Right cardiac atrium (tissue), 5 donors: ENCODE results near the gene LYZL4. TPM values are rescaled to one million over a fixed set of nuclear protein-coding genes. Genes with fewer than 3 reads are reported as not detected.

Source experiments
- ATAC-seq, 2 donors: fragments of 200-7000 bp; cut with Tn5 transposase; one replicate each; pipeline versions ENCODE4 v1.8.0 to v1.9.1; 2020; ENCODE audit warnings: moderate library complexity in 2 of 2, mild to moderate bottlenecking in 1 of 2
- DNase-seq, 3 donors: peaks; one replicate each; pipeline ENCODE4 v3.0.0-alpha.2; 2020
- H3K27ac ChIP-seq: one replicate; pipeline ENCODE4 v1.5.1; 2013; ENCODE audit warnings: mild to moderate bottlenecking, low read length, control low read depth, moderate library complexity
- H3K27me3 ChIP-seq: one replicate; pipeline ENCODE4 v1.6.1; 2013; ENCODE audit not compliant: control insufficient read depth, insufficient read depth
- H3K4me1 ChIP-seq: one replicate; pipeline ENCODE4 v1.6.1; 2013; ENCODE audit warnings: low read length; ENCODE audit not compliant: control insufficient read depth, insufficient read depth
- H3K4me3 ChIP-seq: one replicate; pipeline ENCODE4 v1.5.1; 2013; ENCODE audit warnings: low read length, control low read depth
- H3K9me3 ChIP-seq: one replicate; pipeline ENCODE4 v1.6.1; 2013; ENCODE audit warnings: low read length; ENCODE audit not compliant: control insufficient read depth
- WGBS: extraction: QIAGEN DNeasy Blood & Tissue Kit; methylation state at CpG from one replicate; pipeline ENCODE4 v1.1.7; 2013; 5-methylcytosine and 5-hydroxymethylcytosine counted together
- intact Hi-C, 4 donors: fragments of 100-400 bp; cut with DNase I; formaldehyde crosslinking; loops; one replicate each; pipeline versions ENCODE4 v1.11.0 to v1.14.0; 2022 to 2023
- polyA plus RNA-seq: library from polyadenylated mRNA; stranded (reverse); fragments of 200-250 nt; gene quantifications from one replicate; pipeline ENCODE4 v1.2.3, GENCODE V29; 2013
- total RNA-seq, 4 donors: library from RNA; stranded (reverse); fragmentation: NEBNext Ultra II Directional; extraction: Animal tissue kit (Norgen Biotek cat#: 25700); gene quantifications; one replicate each; pipeline ENCODE4 v1.2.1, GENCODE V29; 2021
- donor health status: healthy with polysubstance abuse.
- donor health status: DM: no; HTN: yes; CAD: no.
- donor health status: DM: no; HTN: no; CAD: no.
- donor health status: DM: no; HTN: yes; CAD: no; lungs with severe emphysema.
- donor health status: DM: yes; HTN: yes; CAD: no.

The LYZL4 gene
- total and polyA plus RNA-seq, 5 donors = not detected

GRCh38 chr3:42442640-42443039, 32.2 kb upstream of the LYZL4 start:
- H3K4me3 ChIP-seq = no peak overlapping the region
- DNase-seq (no peak), ATAC-seq (no peak)
- H3K4me1 ChIP-seq = no peaks in the 10 kb centered on the region
- 88% methylated on average over 5 of the region's 5 CpGs for WGBS
- H3K27ac ChIP-seq = no peak overlapping the region
- no peaks in the 10 kb centered on the region for H3K9me3 ChIP-seq
- intact Hi-C loops = loop anchor here (5.0 kb wide), 4 partner anchors 195 to 550 kb away; no protein-coding TSS in a partner anchor
- no peaks in the 10 kb centered on the region for H3K27me3 ChIP-seq

- 60% methylated on average over 2 of the region's 2 CpGs for WGBS
- Histone ChIP-seq H3K4me3 (no peak overlapping the region), H3K4me1 (no peaks in the 10 kb centered on the region), H3K27me3 (no peaks in the 10 kb centered on the region), H3K27ac (no peak overlapping the region), H3K9me3 (no peaks in the 10 kb centered on the region)
- ATAC-seq = no peak
- intact Hi-C loops = loop anchor here (5.0 kb wide), 4 partner anchors 194 to 549 kb away; no protein-coding TSS in a partner anchor
- no peak for DNase-seq
Measured at GRCh38 chr3:42441791-42442190, 31.4 kb upstream of the LYZL4 start.

DNA sequence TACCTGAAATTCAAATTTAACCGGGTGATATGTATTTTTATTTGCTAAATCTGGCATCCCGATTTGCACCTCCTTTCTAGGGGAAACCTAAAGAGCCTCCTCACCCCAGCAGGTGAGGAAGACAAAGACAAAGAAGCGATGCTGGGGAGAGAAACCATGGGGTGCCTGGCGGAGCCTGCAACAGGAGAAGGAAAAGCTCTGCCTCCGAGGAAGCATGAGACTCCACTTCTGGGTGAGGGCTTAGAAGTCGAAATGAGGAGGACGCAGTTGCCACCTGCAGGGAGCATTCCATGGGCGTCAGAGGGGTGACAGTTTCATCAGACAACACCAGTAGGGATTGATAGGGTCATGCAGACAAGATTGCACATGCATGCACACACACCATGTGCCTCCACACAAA, 30.5 kb upstream of the LYZL4 start:
- WGBS = 46% methylated on average over 8 of the region's 8 CpGs
- H3K9me3 ChIP-seq = no peaks in the 10 kb centered on the region
- ATAC-seq (no peak), DNase-seq (no peak)
- no peaks in the 10 kb centered on the region for H3K4me1 ChIP-seq
- no peak overlapping the region for H3K4me3 ChIP-seq
- intact Hi-C loops = loop anchor here (5.0 kb wide), 4 partner anchors 194 to 549 kb away; no protein-coding TSS in a partner anchor
- no peaks in the 10 kb centered on the region for H3K27me3 ChIP-seq
- no peak overlapping the region for H3K27ac ChIP-seq

DNA sequence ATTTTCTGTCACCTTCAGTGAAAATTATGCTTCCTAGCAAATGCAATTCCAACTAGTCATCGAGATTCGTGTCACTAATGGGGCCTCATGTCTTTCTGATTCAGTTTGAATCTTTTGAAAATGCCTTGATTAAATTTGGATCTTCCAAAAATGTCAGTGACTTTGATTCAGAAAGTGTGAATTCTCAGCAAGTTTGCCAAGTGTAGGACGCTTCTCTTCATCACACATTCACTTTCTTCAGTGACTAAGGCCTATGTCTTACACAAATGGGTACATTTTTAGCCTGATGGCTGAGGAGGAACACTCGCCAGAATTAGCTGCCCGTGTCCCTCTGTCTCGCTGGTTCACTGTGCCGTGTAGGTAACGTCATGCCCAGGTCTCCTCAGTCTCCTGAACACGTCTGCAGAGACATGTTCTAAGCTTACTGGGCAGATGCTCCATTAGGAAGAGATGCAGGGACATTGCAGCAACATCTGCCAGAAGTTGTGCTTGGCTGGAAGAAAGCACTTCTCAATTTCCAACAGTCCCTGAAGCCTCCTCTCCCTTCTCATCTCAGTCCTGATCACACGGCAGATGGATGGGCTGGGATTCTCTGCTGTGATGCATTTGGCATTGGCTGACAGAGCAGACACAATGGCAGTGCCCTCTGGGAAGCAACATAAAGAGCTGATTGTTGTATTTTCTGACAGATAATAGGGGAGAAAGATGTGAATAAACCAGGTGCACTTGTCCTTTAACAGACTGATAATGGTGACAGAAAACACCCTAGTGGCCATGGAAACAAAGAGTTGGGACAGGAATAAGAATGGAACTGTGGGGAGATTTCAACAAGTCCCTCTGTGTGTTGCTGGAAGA, 29.1 kb upstream of the LYZL4 start:
- DNase-seq = no peak
- no peak overlapping the region for H3K4me3 ChIP-seq
- 85% methylated on average over 10 of the region's 10 CpGs for WGBS
- no peaks in the 10 kb centered on the region for H3K9me3 ChIP-seq
- no peaks in the 10 kb centered on the region for H3K4me1 ChIP-seq
- H3K27ac ChIP-seq = no peak overlapping the region
- intact Hi-C loops = loop anchor here (5.0 kb wide), 4 partner anchors 192 to 547 kb away; no protein-coding TSS in a partner anchor
- ATAC-seq = no peak
- no peaks in the 10 kb centered on the region for H3K27me3 ChIP-seq

DNA sequence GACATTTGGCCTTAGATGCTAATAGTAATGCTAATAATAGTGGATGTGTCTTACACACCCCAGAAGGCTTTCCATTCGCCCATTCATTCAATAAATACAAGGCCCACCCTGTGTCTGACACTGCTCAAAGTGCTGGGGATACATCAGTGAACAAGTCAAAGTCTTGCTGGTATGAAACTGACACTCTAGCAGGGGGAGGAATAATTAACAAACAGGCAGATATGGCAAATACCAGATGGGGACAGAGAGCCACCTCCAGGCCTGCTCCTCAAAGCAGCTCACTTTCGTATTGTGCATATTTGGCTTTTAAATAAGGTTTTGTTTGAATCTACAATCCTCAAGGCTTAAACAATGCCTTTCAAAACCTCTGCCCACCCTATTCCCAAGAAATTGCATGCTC, 28.3 kb upstream of the LYZL4 start:
- WGBS = 75% methylated on average over 2 of the region's 2 CpGs
- ATAC-seq = no peak
- Histone ChIP-seq H3K9me3 (no peaks in the 10 kb centered on the region), H3K4me1 (no peaks in the 10 kb centered on the region), H3K4me3 (no peak overlapping the region), H3K27ac (no peak overlapping the region), H3K27me3 (no peaks in the 10 kb centered on the region)
- DNase-seq = no peak
- intact Hi-C loops = no loop called here

DNA sequence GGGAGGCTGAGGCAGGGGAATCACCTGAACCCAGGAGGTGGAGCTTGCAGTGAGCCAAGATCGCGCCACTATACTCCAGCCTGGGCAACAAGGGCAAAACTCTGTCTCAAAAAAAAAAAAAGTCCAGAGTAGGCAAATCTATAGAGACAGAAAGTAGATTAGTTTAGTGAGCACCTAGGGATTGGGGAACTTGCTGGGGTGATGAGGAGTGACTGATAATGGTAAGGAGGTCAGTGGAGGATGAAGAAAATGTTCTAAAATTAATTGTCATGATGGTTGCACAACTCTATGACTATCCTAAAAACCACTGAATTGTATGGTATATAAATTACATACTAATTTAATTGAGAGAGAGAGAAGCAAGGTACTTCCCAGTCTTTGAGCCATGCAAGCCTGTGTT, 27.8 kb upstream of the LYZL4 start:
- no peaks in the 10 kb centered on the region for H3K4me1 ChIP-seq
- H3K27ac ChIP-seq = no peak overlapping the region
- H3K9me3 ChIP-seq = no peaks in the 10 kb centered on the region
- 95% methylated on average over 2 of the region's 2 CpGs for WGBS
- intact Hi-C loops = no loop called here
- H3K4me3 ChIP-seq = no peak overlapping the region
- ATAC-seq (no peak), DNase-seq (no peak)
- no peaks in the 10 kb centered on the region for H3K27me3 ChIP-seq

GRCh38 chr3:42434777-42435380, 24.5 kb upstream of the LYZL4 start:
- no peaks in the 10 kb centered on the region for H3K27me3 ChIP-seq
- no peaks in the 10 kb centered on the region for H3K4me1 ChIP-seq
- H3K27ac ChIP-seq = no peak overlapping the region
- intact Hi-C loops = no loop called here
- ATAC-seq (no peak), DNase-seq (no peak)
- no peak overlapping the region for H3K4me3 ChIP-seq
- H3K9me3 ChIP-seq = peaks cover 2% of the 10 kb centered on the region
- WGBS = 83% methylated on average over 5 of the region's 5 CpGs

GRCh38 chr3:42432485-42432884, 22.1 kb upstream of the LYZL4 start:
- Histone ChIP-seq H3K27ac (no peak overlapping the region), H3K9me3 (peaks cover 2% of the 10 kb centered on the region), H3K27me3 (no peaks in the 10 kb centered on the region), H3K4me1 (no peaks in the 10 kb centered on the region), H3K4me3 (no peak overlapping the region)
- no peak for DNase-seq
- ATAC-seq = no peak
- WGBS = 96% methylated on average over 2 of the region's 2 CpGs
- intact Hi-C loops = no loop called here

DNA sequence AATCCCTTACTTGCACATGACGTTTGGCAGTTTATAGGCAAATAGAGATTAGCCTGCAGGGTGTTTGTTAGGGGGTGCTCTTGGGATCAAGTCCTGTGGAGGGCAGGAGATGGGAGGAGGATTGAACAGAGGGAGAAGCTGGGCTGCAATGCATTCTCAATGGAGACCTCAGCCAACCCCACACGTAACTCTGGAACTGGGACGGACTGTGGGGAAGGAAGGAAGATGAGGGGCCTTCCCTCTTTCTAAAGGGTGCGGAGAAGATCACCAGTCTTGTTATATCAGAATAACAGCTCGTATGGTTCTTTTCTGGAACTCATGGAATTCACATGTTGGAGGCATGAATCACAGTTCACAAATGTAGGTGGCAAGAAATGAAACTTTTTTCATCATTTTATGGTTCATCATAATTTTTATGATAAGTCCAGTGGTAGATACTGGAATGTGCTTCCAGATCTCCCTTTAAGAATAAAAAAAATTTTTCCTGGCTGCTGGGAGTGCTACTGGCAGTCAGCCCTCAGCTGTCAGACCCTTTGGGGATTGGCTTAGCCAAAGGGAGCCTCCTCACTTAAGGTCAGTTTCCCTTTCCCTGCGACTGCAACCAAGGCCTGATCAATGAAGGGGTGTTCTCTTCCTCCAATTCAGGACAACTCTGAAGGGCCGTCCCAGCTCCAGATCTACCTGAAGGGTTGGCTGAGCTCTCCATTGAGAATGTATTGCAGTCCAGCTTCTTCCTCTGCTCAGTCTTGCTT, 20.5 kb upstream of the LYZL4 start:
- no peak overlapping the region for H3K27ac ChIP-seq
- H3K4me3 ChIP-seq = no peak overlapping the region
- no peaks in the 10 kb centered on the region for H3K27me3 ChIP-seq
- peaks cover 2% of the 10 kb centered on the region for H3K9me3 ChIP-seq
- no peaks in the 10 kb centered on the region for H3K4me1 ChIP-seq
- WGBS = 45% methylated on average over 7 of the region's 7 CpGs
- ATAC-seq (peak; percentile 33 to 39), DNase-seq (peak in 1 of 3 donors; percentile 55)
- intact Hi-C loops = no loop called here

DNA sequence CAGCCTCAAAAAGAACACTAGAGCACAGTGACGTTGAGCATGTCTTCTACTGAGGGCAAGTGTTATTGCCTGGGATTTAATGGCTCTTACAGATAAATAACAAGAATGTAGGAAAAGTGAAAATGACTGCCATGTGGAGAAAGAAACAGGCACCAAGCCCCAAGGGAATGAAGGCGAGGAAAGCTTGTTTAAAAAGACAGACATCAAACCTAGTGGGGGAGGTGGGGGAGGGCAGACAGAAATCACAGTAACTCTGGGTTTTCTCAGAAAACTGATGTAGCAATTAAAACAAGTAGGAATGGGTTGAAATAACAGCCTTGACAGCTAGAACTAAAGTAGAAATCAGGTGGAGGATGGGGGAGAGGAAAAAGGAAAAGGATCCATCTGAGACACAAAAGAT, 18.4 kb upstream of the LYZL4 start:
- ATAC-seq (no peak), DNase-seq (no peak)
- no peaks in the 10 kb centered on the region for H3K27me3 ChIP-seq
- no peak overlapping the region for H3K4me3 ChIP-seq
- no peaks in the 10 kb centered on the region for H3K4me1 ChIP-seq
- H3K9me3 ChIP-seq = peaks cover 2% of the 10 kb centered on the region
- 52% methylated on average over 2 of the region's 2 CpGs for WGBS
- intact Hi-C loops = no loop called here
- no peak overlapping the region for H3K27ac ChIP-seq
